Vagina (tissue), 2 donors: ENCODE data around the gene SHE. TPM values are rescaled to one million over a fixed set of nuclear protein-coding genes. Genes with fewer than 3 reads are reported as not detected.

ENCODE experiments used
- DNase-seq, 2 donors: peaks; one replicate each; pipeline ENCODE4 v3.0.0-alpha.2; 2017; ENCODE audit errors: extremely low spot score in 2 of 2
- H3K27ac ChIP-seq: fragments of 200-600 bp; sonication (generic); one replicate; pipeline ENCODE4 v1.5.1; 2019
- H3K27me3 ChIP-seq: fragments of 200-600 bp; sonication (generic); one replicate; pipeline ENCODE4 v1.5.1; 2019
- H3K36me3 ChIP-seq, 2 donors: fragments of 200-600 bp; sonication (generic); one replicate each; pipeline ENCODE4 v1.5.1; 2017 to 2019
- H3K4me1 ChIP-seq: fragments of 200-600 bp; sonication (generic); one replicate; pipeline ENCODE4 v1.5.1; 2019
- H3K4me3 ChIP-seq, 2 donors: fragments of 200-600 bp; sonication (generic); 1 replicate in 1 of 2; 2 replicates in 1 of 2; pipeline ENCODE4 v1.5.1; 2016 to 2019
- H3K9me3 ChIP-seq: fragments of 200-600 bp; sonication (generic); one replicate; pipeline ENCODE4 v1.5.1; 2019
- POLR2A ChIP-seq, 2 donors: fragments of 450-650 bp; IDR thresholded peaks; one replicate each; pipeline ENCODE4 v1.6.1; 2017; ENCODE audit warnings: antibody characterized with exemption in 2 of 2, mild to moderate bottlenecking in 2 of 2, moderate library complexity in 2 of 2
- POLR2AphosphoS5 ChIP-seq, 2 donors: sonication (generic); formaldehyde crosslinking; IDR thresholded peaks; one replicate each; pipeline ENCODE4 v1.9.0; 2017; ENCODE audit warnings: antibody characterized with exemption in 2 of 2, mild to moderate bottlenecking in 2 of 2, low read depth in 1 of 2; ENCODE audit not compliant: insufficient read depth in 1 of 2
- intact Hi-C: fragments of 100-400 bp; cut with DNase I; formaldehyde crosslinking; loops from one replicate; pipeline ENCODE4 v1.15.1; 2023
- total RNA-seq: library from RNA; depleted of rRNA; stranded (reverse); fragments of >200 nt; gene quantifications from one replicate; pipeline ENCODE4 v1.2.3, GENCODE V29; 2016
- TF ChIP-seq, protein P1 (sequence below), 3 experiments: fragments of 450-650 bp in 2 of 3; fragments of 200-600 bp in 1 of 3; sonication (generic) in 1 of 3; IDR thresholded peaks; one replicate each; pipeline ENCODE4 v1.5.1; 2017 to 2019; ENCODE audit warnings: antibody characterized with exemption in 3 of 3, mild to moderate bottlenecking in 2 of 3, moderate library complexity in 2 of 3

Gene SHE
- total RNA-seq, 1 donor from 2014 or later, result 23.8 TPM

DNA sequence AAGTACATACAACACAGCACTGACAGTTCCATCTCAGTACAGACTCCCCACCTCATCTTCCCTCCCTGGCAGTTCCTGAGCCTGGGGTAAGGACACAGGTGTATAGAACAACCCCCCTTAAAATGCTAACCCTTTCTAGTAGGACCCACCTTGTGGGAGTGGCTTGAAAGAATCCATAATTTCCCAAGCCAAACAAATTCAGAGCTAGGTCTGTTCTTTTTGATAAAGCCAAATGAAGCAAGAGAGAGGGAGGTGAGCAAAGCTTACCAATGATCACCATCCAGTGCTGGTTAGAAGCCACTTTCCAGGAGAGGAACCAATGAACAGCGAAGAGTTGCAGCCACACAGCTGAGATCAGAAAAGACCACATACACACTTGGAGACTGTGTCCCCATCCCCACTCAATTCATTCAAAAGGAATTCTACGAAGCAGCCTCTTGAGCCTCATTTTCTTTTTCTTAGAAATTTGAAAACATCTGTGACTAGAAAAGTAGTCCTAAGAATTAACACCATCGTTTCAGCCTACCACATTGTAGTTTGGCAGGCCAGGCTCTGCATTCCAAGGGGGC lies 47.1 kb upstream of the SHE start:
- H3K36me3 ChIP-seq, result peaks cover 0 to 50% of the 10 kb centered on the region in 2 donors
- TF ChIP-seq, protein P1, sequence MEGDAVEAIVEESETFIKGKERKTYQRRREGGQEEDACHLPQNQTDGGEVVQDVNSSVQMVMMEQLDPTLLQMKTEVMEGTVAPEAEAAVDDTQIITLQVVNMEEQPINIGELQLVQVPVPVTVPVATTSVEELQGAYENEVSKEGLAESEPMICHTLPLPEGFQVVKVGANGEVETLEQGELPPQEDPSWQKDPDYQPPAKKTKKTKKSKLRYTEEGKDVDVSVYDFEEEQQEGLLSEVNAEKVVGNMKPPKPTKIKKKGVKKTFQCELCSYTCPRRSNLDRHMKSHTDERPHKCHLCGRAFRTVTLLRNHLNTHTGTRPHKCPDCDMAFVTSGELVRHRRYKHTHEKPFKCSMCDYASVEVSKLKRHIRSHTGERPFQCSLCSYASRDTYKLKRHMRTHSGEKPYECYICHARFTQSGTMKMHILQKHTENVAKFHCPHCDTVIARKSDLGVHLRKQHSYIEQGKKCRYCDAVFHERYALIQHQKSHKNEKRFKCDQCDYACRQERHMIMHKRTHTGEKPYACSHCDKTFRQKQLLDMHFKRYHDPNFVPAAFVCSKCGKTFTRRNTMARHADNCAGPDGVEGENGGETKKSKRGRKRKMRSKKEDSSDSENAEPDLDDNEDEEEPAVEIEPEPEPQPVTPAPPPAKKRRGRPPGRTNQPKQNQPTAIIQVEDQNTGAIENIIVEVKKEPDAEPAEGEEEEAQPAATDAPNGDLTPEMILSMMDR (IDR thresholded peaks at IDR 0.05), result no peak
- TF ChIP-seq POLR2A (IDR thresholded peaks at IDR 0.05) (no peak), POLR2AphosphoS5 (IDR thresholded peaks at IDR 0.05; ENCODE audit: insufficient read depth in 1 of 2, low read depth in 1 of 2) (no peak)
- no peaks in the 10 kb centered on the region for H3K9me3 ChIP-seq
- DNase-seq, result no peak
- intact Hi-C loops, result no loop called here
- H3K4me3 ChIP-seq, result no peak overlapping the region
- no peaks in the 10 kb centered on the region for H3K27me3 ChIP-seq
- H3K27ac ChIP-seq, result no peak overlapping the region
- peaks cover 31% of the 10 kb centered on the region for H3K4me1 ChIP-seq

DNA sequence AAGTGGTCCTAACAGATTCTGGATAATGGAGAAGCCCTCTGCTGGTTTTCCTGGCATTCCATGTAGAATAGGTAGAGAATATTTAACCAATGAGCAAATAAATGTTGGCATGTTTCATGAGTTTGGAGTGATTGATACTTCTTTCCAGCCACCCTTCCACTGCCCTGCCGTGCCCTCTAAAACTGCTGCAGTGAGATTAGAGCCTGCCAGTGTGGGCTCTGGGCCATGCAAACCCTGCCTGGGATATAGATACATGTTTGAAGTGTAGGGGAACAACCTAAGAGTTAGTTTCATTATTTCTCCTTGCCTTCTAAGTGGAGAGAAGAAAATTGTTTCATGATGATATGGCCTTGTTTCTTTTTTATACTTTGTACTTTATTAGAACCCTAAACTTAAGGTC lies 45.8 kb upstream of the SHE start:
- intact Hi-C loops, result no loop called here
- Histone ChIP-seq H3K36me3 (peaks cover 0 to 38% of the 10 kb centered on the region in 2 donors), H3K4me1 (peaks cover 31% of the 10 kb centered on the region), H3K9me3 (no peaks in the 10 kb centered on the region), H3K27me3 (no peaks in the 10 kb centered on the region), H3K27ac (no peak overlapping the region), H3K4me3 (no peak overlapping the region)
- DNase-seq, result no peak
- TF ChIP-seq POLR2AphosphoS5 (IDR thresholded peaks at IDR 0.05; ENCODE audit: insufficient read depth in 1 of 2, low read depth in 1 of 2) (no peak), POLR2A (IDR thresholded peaks at IDR 0.05) (no peak)
- TF ChIP-seq, protein P1 (IDR thresholded peaks at IDR 0.05), result no peak

DNA sequence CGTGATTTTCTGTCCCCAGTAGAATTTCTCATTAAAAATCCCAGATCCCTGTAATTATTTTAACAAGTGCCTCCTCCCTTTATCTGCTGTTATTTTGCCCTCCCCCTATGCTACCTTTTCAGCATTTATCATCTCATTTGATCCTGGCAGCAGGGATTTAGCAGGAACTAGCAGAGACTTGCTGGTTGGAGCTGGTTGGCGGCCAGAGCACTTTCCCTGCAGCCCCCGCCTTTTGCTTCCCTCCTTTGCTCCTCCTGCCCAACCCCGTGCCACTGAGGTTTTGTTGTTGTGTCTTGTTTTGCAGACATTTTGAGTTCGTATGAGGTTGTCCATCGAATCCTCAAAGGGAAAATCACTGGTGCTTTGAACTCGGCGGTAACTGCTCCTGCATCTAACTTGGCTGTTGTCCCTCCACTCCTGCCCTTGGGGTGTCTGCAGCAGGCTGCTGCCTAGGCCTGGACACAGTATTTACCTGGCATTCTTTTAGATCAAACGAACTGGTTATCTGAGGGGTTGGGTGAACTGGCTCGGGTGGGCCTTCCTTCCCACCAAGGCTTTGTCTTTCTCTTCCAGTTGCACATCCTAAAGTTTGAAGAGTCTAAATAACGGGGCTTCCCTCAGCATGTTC lies 45.0 kb upstream of the SHE start:
- no peak for DNase-seq
- Histone ChIP-seq H3K4me1 (peaks cover 31% of the 10 kb centered on the region), H3K27ac (no peak overlapping the region), H3K36me3 (peaks cover 0 to 30% of the 10 kb centered on the region in 2 donors), H3K4me3 (no peak overlapping the region), H3K27me3 (no peaks in the 10 kb centered on the region), H3K9me3 (no peaks in the 10 kb centered on the region)
- TF ChIP-seq POLR2AphosphoS5 (IDR thresholded peaks at IDR 0.05; ENCODE audit: insufficient read depth in 1 of 2, low read depth in 1 of 2) (no peak), POLR2A (IDR thresholded peaks at IDR 0.05) (no peak)
- TF ChIP-seq, protein P1 (IDR thresholded peaks at IDR 0.05), result no peak
- intact Hi-C loops, result no loop called here

DNA sequence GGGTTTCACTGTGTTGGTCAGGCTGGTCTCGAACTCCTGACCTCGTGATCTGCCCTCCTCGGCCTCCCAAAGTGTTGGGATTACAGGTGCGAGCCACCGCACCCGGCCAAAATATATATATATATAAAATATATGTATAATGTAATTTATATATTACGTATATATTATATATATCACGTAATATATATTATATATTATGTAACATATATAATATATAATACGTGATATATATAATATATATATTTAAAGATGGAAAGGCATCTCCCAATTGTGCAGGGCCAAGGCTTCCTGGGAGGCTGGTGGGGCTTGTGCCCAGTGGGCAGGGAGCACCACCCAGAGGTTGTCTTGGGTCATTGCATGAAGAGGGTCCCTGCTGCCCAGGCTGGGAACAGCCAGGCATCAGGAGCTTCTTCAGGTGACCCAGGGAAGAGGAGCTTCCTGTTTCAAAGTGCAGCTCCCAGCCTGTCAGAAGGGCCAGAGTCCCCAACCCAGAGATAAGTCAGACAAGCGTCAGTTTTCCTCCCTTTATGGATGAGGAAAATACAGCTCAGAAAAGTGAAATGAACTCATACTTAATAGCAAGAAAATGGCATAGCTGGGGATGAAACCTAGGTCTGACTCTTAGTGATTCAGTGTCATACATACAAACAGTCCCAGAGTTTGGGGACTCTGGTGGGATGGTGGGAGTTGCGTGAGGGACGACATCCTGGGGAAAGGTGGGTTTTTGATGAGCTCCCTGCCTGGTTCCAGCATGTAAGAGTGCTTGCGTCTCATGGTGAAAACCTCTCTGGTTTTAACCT lies 44.3 kb upstream of the SHE start:
- Histone ChIP-seq H3K27ac (no peak overlapping the region), H3K27me3 (no peaks in the 10 kb centered on the region), H3K4me3 (no peak overlapping the region), H3K9me3 (no peaks in the 10 kb centered on the region), H3K4me1 (peaks cover 31% of the 10 kb centered on the region), H3K36me3 (peaks cover 0 to 22% of the 10 kb centered on the region in 2 donors)
- intact Hi-C loops, result no loop called here
- DNase-seq, result no peak
- TF ChIP-seq, protein P1 (IDR thresholded peaks at IDR 0.05), result peak in 1 of 3 experiments; percentile 44
- no peak for TF ChIP-seq POLR2A (IDR thresholded peaks at IDR 0.05)

DNA sequence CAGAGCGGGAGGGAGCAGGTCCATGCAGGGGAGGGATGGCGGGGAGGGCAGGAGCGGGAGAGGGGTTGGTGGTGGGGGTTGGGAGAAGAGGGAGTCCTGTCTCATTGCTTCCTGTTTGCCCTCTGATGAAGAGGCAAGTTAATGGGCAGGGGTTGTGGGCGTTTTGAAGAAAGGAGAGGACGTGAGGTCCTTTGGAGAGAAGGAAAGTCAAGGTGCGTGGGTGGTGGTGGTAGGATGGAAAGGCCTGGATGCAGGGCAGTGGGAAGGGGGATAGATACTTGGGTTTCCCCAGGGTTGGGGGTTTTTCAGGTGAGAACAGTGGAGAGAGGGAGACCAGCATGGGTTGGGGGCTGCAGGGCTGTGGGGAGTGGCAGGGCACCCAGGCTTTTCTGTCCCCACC lies 39.0 kb upstream of the SHE start:
- intact Hi-C loops, result no loop called here
- H3K4me1 ChIP-seq, result no peaks in the 10 kb centered on the region

More for the DNA sequence above, 39.0 kb upstream of the SHE start:
- no peak overlapping the region for H3K27ac ChIP-seq
- TF ChIP-seq POLR2AphosphoS5 (IDR thresholded peaks at IDR 0.05; ENCODE audit: insufficient read depth in 1 of 2, low read depth in 1 of 2) (no peak), POLR2A (IDR thresholded peaks at IDR 0.05) (no peak)
- TF ChIP-seq, protein P1 (IDR thresholded peaks at IDR 0.05), result no peak
- no peaks in the 10 kb centered on the region for H3K27me3 ChIP-seq
- H3K9me3 ChIP-seq, result no peaks in the 10 kb centered on the region
- no peak overlapping the region for H3K4me3 ChIP-seq
- DNase-seq, result no peak
- no peaks in the 10 kb centered on the region for H3K36me3 ChIP-seq
